ENCODE measurements around the gene RPL10. TPM values are rescaled to one million over a fixed set of nuclear protein-coding genes. Genes with fewer than 3 reads are reported as not detected.

Gene RPL10
- total and polyA plus RNA-seq, 2 of the 8 experiments (the other 6 are each of a cell fraction or from before 2014, with no cell fraction given) = 2,633 to 4,293 TPM

GRCh38 chrX:154430479-154430878 is 32.3 kb downstream of the RPL10 start:
- Histone ChIP-seq H3K4me2 (ENCODE audit: insufficient read depth in 1 of 2, low read depth in 2 of 2, low read length in 2 of 2) (no peak overlapping the region; a peak in 1 of 4 replicates), H3K79me1 (ENCODE audit: low read depth, low read length) (no peaks in the 10 kb centered on the region), H3K36me3 (ENCODE audit: control insufficient read depth in 2 of 4, insufficient read depth in 4 of 4, low read length in 3 of 4) (peaks cover 0 to 11% (median 7%) of the 10 kb centered on the region in 4 experiments; a peak in 5 of 8 replicates), H2BK5ac (ENCODE audit: low read depth, low read length) (no peak overlapping the region), H4K20me1 (replicated peaks in 1 of 2; ENCODE audit: control insufficient read depth in 1 of 2, insufficient read depth in 2 of 2, low read length in 2 of 2) (peaks cover 0 to 4% of the 10 kb centered on the region in 2 experiments), H3K18ac (ENCODE audit: extremely low read depth, low read length) (no peak overlapping the region), H2BK15ac (ENCODE audit: low read length) (no peak overlapping the region), H3K23me2 (ENCODE audit: low read depth, low read length) (peaks cover 4% of the 10 kb centered on the region; the same call in 1 of the 2 replicates), H2BK20ac (ENCODE audit: low read length) (no peak overlapping the region), H2AK5ac (ENCODE audit: low read depth, low read length) (no peak overlapping the region), H3K56ac (replicated peaks; ENCODE audit: insufficient read length, low read depth, low read length) (no peak overlapping the region), H3K27me3 (replicated peaks in 1 of 4; ENCODE audit: control insufficient read depth in 3 of 4, extremely low read depth in 1 of 4, insufficient read depth in 3 of 4, low read length in 3 of 4) (no peaks in the 10 kb centered on the region), H3K14ac (ENCODE audit: insufficient read length) (no peak overlapping the region), H3K4ac (replicated peaks; ENCODE audit: insufficient read length, low read depth, low read length) (no peak overlapping the region), H3K79me2 (ENCODE audit: control insufficient read depth in 1 of 2, insufficient read depth in 2 of 2, low read length in 2 of 2) (peaks cover 3 to 9% of the 10 kb centered on the region in 2 experiments; a peak in 2 of 4 replicates), H3K9ac (replicated peaks in 1 of 4; ENCODE audit: extremely low read depth in 1 of 4, low read depth in 3 of 4, low read length in 3 of 4) (no peak overlapping the region), H3K27ac (ENCODE audit: low read depth, low read length) (no peak overlapping the region), H4K91ac (replicated peaks; ENCODE audit: insufficient read length, low read length) (no peak overlapping the region), H3K4me3 (ENCODE audit: extremely low read depth in 1 of 4, insufficient read depth in 2 of 4, low read depth in 3 of 4, low read length in 4 of 4) (no peak overlapping the region), H3K23ac (ENCODE audit: insufficient read length) (no peak overlapping the region), H3K4me1 (replicated peaks in 1 of 4; ENCODE audit: control insufficient read depth in 3 of 4, insufficient read depth in 4 of 4, low read length in 3 of 4) (no peaks in the 10 kb centered on the region), H4K5ac (ENCODE audit: insufficient read length, low read depth, low read length) (no peak overlapping the region), H4K8ac (ENCODE audit: extremely low read depth, insufficient read depth, low read length) (no peak overlapping the region), H2AFZ (ENCODE audit: low read length) (no peak overlapping the region), H2BK12ac (ENCODE audit: low read depth, low read length) (no peak overlapping the region), H3K9me3 (ENCODE audit: insufficient read depth in 2 of 2, low read depth in 1 of 2, low read length in 1 of 2) (no peaks in the 10 kb centered on the region), H2BK120ac (replicated peaks; ENCODE audit: low read depth, low read length) (no peak overlapping the region)
- WGBS, 2 experiments (ENCODE audit: extremely low coverage in 1 of 2, insufficient coverage in 1 of 2, insufficient read length in 1 of 2, insufficient replicate concordance in 2 of 2, low coverage in 1 of 2, low lambda C conversion rate in 2 of 2, missing lambda C conversion rate in 1 of 2) = 80% methylated on average over 6 of the region's 6 CpGs; no CpG with 5 or more reads in 1 of the 2 experiments
- TF ChIP-seq TCF12 (IDR thresholded peaks at IDR 0.05; ENCODE audit: low read depth, low read length) (no peak), MAX (IDR thresholded peaks at IDR 0.05) (no peak), SP4 (IDR thresholded peaks at IDR 0.05; ENCODE audit: low read length) (no peak), CBX8 (IDR thresholded peaks at IDR 0.05; ENCODE audit: borderline replicate concordance, low read depth, low read length) (no peak), NRF1 (IDR thresholded peaks at IDR 0.05; ENCODE audit: low read depth, low read length) (no peak), MAFK (IDR thresholded peaks at IDR 0.05; ENCODE audit: low read depth, low read length) (no peak), CTCF (IDR thresholded peaks at IDR 0.05; ENCODE audit: control extremely low read depth in 1 of 3, insufficient read depth in 1 of 3, low read depth in 1 of 3, low read length in 3 of 3) (no peak), JUN (IDR thresholded peaks at IDR 0.05; ENCODE audit: low read depth, low read length) (no peak), YY1 (IDR thresholded peaks at IDR 0.05; ENCODE audit: low read depth, low read length) (no peak)
- FAIRE-seq (no peak), DNase-seq (ENCODE audit: low read depth in 1 of 2, low spot score in 2 of 2) (no peak)
- CTCF ChIA-PET (ENCODE audit: partially characterized antibody) = interaction anchor here (0.6 to 1.9 kb wide), 6 partner anchors 9 to 76 kb away, joined by 3 to 7 read pairs (median 4); no protein-coding TSS in a partner anchor
- POLR2A ChIA-PET (ENCODE audit: partially characterized antibody) = interaction anchor here (0.9 to 2.0 kb wide), 3 partner anchors 16 to 33 kb away, joined by 3 to 7 read pairs (median 4); partner anchors contain the start of genes DNASE1L1 and RPL10
